Astrocyte (in vitro differentiated cells and primary cell): ENCODE results near the gene PPA1.

Experiments used
- EZH2 ChIP-seq: IDR thresholded peaks from 2 replicates; pipeline ENCODE4 v1.6.1; 2012; ENCODE audit warnings: mild to moderate bottlenecking, low read length, inconsistent platforms; ENCODE audit not compliant: insufficient read depth
- TF ChIP-seq, protein P1 (sequence below): IDR thresholded peaks from 2 replicates; pipeline ENCODE4 v1.5.1; 2011; ENCODE audit warnings: low read depth, mild to moderate bottlenecking, inconsistent platforms, low read length, moderate library complexity; ENCODE audit not compliant: insufficient read depth

DNA sequence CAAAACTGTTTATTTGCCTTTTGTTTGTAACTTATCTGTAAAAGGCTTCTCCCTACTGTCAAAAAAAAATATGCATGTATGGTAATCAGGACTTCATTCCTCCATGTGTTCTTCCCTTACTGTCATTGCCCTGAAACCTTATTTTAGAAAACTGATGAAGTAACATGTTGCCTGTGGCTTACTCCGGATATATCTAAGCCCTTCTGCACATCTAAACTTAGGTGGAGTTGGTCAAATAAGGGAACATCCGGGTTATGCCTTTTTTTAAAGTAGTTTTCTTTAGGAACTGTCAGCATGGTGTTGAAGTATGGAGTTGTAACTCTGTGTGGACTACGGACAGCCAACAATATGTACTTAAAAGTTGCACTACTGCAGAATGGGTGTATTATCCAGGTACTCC is 69.1 kb downstream of the PPA1 start:
- TF ChIP-seq, protein P1, sequence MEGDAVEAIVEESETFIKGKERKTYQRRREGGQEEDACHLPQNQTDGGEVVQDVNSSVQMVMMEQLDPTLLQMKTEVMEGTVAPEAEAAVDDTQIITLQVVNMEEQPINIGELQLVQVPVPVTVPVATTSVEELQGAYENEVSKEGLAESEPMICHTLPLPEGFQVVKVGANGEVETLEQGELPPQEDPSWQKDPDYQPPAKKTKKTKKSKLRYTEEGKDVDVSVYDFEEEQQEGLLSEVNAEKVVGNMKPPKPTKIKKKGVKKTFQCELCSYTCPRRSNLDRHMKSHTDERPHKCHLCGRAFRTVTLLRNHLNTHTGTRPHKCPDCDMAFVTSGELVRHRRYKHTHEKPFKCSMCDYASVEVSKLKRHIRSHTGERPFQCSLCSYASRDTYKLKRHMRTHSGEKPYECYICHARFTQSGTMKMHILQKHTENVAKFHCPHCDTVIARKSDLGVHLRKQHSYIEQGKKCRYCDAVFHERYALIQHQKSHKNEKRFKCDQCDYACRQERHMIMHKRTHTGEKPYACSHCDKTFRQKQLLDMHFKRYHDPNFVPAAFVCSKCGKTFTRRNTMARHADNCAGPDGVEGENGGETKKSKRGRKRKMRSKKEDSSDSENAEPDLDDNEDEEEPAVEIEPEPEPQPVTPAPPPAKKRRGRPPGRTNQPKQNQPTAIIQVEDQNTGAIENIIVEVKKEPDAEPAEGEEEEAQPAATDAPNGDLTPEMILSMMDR = no peak
- TF ChIP-seq EZH2 = no peak
